Muscle of back (tissue), 11 donors: ENCODE data around the gene FARSA. TPM values are rescaled to one million over a fixed set of nuclear protein-coding genes. Genes with fewer than 3 reads are reported as not detected.
"Not testable (repeated sequence)": the region's sequence is repeated elsewhere in the genome, so short reads cannot be mapped to it uniquely, and the experiment has no call there.

Source experiments
- DNase-seq, 3 donors: peaks; one replicate each; pipeline versions ENCODE4 v3.0.0 to v3.0.0-alpha.2; 2013
- polyA plus RNA-seq, 10 donors: library from polyadenylated mRNA; unstranded; fragments of 120-200 nt; gene quantifications; one replicate each; pipeline ENCODE4 v1.2.1, GENCODE V29; 2013; ENCODE audit not compliant: insufficient read length in 10 of 10

FARSA gene
- polyA plus RNA-seq, 10 donors = 32.6 to 45.3 (median 36.1) TPM

- DNase-seq = no peak
These were observed 39.9 kb downstream of the FARSA start for GRCh38 chr19:12893582-12893981.

- no peak for DNase-seq
These were observed 41.9 kb downstream of the FARSA start for GRCh38 chr19:12891553-12892021.

DNA sequence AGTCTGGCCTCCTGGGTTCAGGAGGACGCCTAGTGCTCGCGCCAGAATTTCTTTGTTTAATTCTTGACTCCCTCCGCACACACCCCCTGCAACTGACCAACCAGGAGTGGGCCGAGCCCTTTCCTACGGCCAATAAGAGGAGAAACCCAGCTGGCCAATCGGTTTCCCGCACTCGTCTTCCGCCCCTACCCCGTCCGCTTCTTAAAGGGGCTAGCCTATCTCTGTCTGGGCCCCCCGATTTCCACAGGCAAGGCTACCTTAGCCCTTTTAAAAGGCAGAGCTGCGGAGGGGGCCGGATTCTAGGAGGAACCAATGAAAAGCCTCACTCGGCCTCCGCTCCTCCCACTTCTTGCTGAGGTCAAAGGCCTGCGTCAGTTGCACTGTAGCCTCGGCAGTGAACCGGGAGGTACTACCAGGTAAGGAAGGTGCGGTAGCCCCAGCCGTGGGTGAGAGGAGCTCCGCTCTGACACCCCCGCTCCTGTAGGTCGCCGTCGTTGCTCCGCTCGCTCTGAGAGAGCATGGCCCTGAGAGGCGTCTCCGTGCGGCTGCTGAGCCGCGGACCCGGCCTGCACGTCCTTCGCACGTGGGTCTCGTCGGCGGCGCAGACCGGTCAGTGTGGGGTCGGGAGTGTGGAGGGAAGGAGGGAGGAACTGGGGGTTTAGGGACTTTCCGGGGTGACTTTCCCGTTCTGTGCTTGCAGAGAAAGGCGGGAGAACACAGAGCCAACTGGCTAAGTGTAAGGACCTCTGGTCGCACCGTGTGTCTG, 42.5 kb downstream of the FARSA start, which contains the start of gene GCDH:
GCDH (plus strand) TSS at position 374 of the 766 bp plus-strand sequence; CDS start at position 519, 145 bp downstream.
- DNase-seq = peak; percentile 96 to 99 (median 98)

DNA sequence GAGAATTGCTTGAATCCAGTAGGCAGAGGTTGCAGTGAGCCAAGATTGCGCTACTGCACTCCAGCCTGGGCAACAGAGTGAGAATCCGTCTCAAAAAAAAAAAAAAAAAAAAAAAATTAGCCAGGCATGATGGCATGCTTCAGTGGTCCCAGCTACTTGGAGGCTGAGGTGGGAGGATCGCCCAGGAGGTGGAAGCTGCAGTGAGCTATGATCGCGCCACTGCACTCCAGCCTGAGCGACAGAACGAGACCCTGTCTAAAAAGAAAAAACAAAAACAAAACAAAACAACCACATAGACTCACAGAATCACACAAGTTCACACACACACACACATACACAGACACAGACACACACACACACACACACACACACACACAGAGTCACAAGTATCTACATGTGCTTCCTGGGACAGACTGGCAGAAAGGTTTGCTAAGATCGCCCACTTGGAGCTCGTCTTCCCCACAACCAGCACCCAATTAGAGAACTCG, 43.2 kb downstream of the FARSA start:
- not testable (repeated sequence) for DNase-seq

DNA sequence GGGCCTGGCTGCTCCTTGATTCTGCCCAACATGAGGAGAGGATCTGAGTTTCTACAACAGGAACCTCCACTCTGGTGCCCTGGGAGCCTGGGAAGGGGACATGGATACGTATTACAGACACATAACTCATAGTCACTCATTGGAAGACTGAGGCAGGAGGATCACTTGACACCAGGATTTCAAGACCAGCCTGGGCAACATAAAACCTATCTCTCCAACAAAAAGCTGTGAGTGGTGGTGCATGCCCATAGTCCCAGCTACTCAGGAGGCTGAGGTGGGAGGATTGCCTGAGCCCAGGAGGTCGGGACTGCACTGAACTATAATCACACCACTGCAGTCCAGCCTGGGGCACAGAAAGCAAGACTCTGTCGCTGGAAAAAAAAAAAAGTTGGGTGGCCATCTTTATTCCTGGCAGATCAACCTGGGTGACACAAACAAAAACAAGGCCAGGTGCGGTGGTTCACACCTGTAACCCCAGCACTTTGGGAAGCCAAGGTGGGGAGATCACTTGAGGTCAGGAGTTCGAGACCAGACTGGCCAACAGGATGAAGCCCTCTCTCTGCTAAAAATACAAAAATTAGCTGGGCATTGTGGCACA, 45.4 kb downstream of the FARSA start:
- DNase-seq = no peak

DNA sequence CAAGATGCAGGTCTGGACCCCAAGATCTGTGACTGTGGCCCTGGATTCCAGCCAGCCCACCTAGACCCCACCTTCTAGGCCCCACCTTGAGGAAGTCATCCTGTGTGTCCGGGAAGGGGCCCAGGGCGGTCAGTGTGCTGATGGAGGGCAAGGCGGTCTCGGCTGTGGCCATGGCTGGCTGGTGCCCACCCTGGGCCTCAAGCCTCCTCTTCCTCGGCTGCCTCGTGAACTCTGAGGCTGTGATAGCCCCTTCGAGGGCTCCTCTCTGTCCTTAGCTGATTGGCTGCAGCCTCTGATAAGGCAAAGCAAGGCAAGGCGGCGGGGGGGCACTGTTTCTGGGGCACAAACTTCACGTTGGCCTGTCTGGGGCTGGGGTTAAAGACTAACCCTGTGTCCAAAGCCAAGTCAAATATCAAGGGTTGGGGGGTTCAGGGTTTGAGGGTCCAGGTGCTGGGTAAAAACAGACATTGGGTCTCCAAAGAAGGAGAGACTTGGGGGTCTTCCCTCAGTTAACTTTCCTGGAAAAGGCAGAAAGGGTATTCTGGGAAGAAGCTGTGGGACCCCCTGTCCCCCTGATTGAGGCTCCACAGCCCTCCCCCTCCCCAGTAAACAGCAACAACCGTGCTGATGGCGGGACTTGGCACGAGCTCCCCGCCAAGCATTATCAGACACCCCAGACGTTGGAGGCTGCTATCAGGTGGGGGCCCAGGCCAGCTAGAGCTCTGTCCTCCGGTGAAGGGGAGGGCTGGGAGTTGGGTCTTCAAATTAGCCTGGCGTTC, 46.4 kb downstream of the FARSA start, which contains the start of gene KLF1:
KLF1 (minus strand) TSS at position 233 of the 779 bp plus-strand sequence; CDS start at position 172, 61 bp downstream.
- DNase-seq = no peak

GRCh38 chr19:12886651-12886968, 46.9 kb downstream of the FARSA start:
- no peak for DNase-seq

DNA sequence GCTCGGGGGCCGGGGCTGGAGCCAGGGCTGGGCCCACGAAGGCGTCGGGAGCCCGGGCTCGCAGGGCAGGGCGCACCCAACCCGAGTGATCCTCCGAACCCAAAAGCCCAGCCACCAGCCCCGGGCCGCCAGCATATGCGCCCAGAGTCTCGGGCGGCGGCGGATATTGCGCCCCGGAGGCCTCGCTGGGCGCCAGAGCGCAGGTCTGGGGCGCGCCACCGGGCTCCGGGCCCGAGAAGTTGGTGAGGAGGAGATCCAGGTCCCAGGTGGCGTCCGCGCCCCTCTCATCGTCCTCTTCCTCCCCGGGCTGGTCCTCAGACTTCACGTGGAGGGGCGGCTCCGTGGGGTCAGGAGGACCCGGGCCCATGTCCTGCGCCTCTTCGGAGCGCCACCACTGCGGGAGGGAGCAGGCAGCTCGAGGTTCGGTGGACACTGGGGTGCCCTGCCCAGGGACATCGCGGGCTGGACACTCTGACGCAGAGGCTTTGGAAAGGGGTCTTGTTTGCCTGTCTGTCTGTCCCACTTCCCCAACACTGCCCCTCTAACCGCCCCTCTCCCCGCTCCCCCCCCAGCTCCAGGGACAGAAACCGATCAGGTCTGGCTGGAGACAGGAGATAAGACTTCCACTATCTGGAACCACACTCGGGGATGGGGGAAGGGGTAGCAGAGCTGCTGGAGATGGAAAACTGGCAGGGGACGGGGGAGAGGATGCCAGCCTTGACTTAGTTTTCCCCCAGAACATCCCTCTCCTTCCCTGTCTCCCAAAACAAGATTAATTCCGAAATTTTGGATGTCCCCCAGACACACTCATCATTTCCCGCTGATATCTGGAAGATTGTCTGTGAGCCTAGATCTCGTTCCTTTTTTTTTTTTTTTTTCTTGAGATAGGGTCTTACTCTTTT, 47.5 kb downstream of the FARSA start:
- no peak for DNase-seq

DNA sequence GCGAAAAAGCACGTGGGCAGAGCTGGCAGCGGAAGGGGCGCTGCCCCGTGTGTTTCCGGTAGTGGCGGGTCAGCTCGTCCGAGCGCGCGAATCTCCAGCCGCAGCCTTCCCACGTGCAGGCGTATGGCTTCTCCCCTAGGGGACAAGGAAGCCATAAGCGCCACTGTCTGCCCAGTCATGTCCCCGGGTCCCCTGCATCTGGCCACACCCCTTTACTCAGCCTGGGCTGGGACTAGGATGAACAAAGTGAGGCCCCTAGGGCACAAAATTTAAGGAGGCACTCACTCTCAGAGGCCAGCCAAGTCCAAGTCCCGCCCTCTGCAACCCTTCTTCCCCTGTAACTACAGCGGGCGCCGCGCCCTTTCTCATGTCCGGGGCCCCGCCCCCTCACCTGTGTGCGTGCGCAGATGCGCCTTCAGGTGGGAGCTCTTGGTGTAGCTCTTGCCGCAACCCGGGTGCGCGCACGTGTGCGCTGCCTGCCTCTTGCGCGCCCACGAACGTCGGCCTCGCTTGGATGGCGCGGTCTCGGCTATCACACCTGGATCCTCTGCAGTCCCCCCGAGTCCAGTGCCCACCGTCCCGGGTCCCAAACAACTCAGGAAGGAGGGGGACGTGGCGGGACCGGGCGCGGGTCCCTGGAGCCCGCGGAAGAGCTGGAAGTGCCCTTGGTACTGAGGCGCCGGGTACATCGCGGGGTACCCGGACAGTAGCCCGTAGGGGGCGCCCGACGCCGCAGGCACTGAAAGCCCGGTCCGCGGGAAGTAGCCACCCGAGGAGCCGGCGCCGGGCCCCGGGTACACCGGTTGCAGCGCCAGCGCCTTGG, 48.4 kb downstream of the FARSA start:
- peak in 2 of 3 donors; percentile 54 to 63 for DNase-seq

DNA sequence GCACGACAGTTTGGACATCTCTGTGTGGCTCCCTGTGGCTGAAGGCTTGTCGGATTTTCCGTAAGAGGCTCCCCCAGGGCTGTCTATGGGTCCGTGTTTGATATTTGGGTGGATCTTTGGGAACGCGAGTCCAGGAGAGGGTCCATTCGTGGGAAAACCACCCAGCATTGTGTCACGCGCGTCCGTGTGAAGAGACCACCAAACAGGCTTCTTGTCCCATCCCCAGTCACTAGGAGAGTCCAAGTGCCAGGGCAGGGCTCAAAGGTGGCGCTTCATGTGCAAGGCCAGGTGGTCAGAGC, 48.9 kb downstream of the FARSA start:
- DNase-seq = no peak

DNA sequence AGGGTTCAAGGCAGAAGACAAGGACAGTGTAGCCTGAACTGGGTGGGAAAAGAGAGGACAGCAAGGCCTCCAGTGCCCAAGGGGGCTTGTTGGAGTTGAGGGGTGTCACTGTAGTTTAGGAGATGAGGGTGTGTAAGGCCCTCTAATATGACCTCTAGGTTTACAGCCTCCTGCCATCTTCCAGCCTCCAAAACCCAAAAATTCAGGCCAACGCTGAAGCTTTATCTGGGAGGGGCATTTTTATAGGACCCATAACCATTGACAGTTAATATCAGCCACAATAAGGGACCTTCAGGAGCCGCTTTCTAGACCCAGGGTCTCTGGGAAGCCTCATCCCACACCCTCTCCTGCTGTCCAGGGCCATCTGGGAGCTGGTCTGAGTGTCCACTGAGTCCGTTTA, 49.3 kb downstream of the FARSA start:
- DNase-seq = no peak

- no peak for DNase-seq
These were observed 50.9 kb downstream of the FARSA start for GRCh38 chr19:12882589-12882988.

DNA sequence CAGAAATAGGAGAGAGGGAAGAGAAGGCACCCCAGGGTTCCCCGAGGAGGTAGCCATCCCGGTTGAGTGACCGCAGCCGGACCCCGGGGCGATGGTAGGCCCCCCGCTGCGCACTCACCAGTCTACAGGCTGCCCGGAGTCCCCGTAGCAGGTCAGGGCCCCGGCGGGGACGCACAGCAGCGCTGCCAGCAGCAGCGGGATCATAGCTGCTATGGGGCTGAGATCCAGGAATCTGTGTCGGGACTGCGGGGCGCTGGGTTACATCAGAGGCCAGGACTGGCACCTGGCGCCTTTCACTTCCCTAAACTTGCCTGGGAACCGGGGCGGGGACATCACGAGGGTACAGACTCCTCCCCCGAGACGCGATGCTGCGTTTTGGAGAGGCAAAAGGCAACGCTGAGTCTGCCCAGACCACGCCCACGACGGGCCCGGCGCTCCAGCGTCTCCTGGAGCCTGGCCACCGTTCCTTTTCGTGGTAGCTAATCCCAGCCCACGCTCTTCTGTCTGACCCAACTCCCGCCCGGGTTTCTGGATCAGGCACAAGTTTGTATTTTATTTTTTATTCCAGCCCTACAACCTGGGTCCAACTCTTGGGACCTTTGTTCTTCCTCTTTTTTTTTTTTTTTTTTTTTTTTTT, 52.2 kb downstream of the FARSA start, which contains the start of gene DNASE2:
DNASE2 (minus strand) TSS at position 278 of the 637 bp plus-strand sequence; CDS start at position 204, 74 bp downstream.
- peak; percentile 89 to 94 (median 92) for DNase-seq

DNA sequence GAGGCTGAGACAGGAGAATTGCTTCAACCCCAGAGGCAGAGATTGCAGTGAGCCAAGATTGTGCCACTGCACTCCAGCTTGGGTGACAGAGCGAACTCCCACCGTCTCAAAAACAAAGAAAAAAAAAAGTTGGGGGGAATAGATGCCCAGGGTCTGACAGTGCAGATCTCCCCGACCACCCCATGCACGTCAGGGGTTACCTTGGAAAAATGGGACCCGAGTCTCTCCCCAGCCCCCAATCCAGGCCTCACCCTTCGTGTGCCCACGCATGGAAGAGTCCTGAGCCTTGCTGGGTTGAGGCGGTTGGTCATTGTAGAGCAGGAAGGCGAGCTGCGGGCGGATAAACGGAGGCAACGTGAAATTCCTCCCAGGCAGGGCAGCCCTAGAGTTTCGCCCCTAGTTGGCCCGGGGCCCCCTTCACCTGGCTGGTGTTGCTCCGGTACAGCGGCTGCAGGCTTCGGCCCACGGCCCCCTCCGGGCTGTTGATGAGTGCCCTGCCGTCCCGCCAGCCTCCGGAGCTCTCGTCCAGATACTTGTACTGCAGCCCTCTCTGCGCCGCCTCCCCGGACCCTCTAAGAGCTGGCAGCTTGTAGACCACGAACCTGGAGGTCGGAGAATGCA, 52.9 kb downstream of the FARSA start:
- no peak for DNase-seq

DNA sequence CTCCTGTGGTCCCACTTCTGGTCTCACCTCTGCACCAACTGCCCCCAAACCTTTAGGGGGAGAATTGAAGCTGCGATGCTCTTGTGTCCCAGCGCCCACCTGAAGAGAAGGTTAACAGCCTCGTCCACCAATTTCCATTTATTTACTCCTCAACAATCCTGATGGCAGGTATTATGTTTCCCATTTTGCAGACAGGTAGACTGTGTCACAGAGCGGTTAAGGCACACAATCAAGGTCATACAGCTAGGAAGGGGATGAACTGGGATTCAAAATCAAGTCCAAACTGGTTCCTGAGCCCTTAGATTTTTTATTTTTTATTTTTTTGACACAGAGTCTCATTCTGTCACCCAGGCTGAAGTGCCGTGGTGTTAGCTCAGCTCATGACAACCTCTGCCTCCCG, 58.4 kb downstream of the FARSA start:
- no peak for DNase-seq

DNA sequence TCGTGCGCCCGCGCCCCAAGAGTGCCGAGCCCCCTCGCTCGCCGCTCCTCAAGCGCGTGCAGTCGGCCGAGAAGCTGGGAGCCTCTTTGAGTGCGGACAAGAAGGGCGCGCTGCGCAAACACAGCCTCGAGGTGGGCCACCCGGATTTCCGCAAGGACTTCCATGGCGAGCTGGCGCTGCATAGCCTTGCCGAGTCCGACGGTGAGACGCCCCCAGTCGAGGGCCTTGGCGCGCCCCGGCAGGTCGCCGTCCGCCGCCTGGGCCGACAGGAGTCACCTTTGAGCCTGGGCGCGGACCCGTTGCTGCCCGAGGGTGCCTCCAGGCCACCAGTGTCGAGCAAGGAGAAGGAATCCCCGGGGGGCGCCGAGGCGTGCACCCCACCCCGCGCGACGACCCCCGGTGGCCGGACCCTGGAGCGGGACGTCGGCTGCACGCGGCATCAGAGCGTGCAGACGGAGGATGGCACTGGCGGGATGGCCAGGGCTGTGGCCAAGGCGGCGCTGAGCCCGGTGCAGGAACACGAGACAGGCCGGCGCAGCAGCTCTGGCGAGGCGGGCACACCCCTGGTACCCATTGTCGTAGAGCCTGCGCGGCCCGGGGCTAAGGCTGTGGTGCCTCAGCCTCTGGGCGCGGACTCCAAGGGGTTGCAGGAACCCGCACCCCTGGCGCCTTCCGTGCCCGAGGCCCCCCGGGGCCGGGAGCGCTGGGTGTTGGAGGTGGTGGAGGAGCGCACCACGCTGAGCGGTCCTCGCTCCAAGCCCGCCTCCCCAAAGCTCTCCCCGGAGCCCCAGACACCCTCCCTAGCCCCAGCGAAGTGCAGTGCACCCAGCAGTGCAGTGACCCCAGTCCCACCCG, 59.4 kb downstream of the FARSA start:
- no peak for DNase-seq

- DNase-seq = peak in 2 of 3 donors; percentile 22 to 44
These were observed 60.3 kb downstream of the FARSA start for GRCh38 chr19:12872941-12873890.
